Body of pancreas (tissue), 4 donors: ENCODE data around the gene FAM3D. TPM values are rescaled to one million over a fixed set of nuclear protein-coding genes. Genes with fewer than 3 reads are reported as not detected.

Experiments used
- ATAC-seq: fragments of 150-250 bp; one replicate; pipeline ENCODE4 v1.9.1; 2016
- DNase-seq, 4 donors: peaks; one replicate each; pipeline ENCODE4 v3.0.0-alpha.2; 2019
- H3K27ac ChIP-seq, 4 donors: fragments of 200-600 bp; sonication (generic); 1 replicate in 3 of 4; 2 replicates in 1 of 4; pipeline versions ENCODE4 v1.5.1 to v1.6.1; 2016 to 2019; ENCODE audit warnings: mild to moderate bottlenecking in 1 of 4, mixed read lengths in 1 of 4, moderate library complexity in 1 of 4
- H3K27me3 ChIP-seq, 2 donors: fragments of 200-600 bp; sonication (generic); one replicate each; pipeline ENCODE4 v1.6.0; 2016; ENCODE audit warnings: mild to moderate bottlenecking in 1 of 2
- H3K36me3 ChIP-seq, 2 donors: fragments of 200-600 bp; sonication (generic); replicated peaks in 1 of 2; 2 replicates each; pipeline ENCODE4 v1.5.1; 2016; ENCODE audit warnings: low read depth in 2 of 2; ENCODE audit not compliant: insufficient read depth in 1 of 2
- H3K4me1 ChIP-seq: fragments of 200-600 bp; sonication (generic); one replicate; pipeline ENCODE4 v1.6.0; 2016
- H3K4me3 ChIP-seq, 2 donors: fragments of 200-600 bp; sonication (generic); 1 replicate in 1 of 2; 2 replicates in 1 of 2; pipeline ENCODE4 v1.5.1; 2016 to 2019
- H3K9me3 ChIP-seq, 3 donors: fragments of 200-600 bp; sonication (generic); 1 replicate in 2 of 3; 2 replicates in 1 of 3; pipeline ENCODE4 v1.5.1; 2016
- POLR2A ChIP-seq, 3 donors: fragments of 450-650 bp; IDR thresholded peaks; one replicate each; pipeline ENCODE4 v1.6.1; 2016; ENCODE audit warnings: antibody characterized with exemption in 3 of 3, mild to moderate bottlenecking in 2 of 3
- WGBS, 2 donors: methylation state at CpG; one replicate each; pipeline ENCODE4 v1.1.5; 2017; 5-methylcytosine and 5-hydroxymethylcytosine counted together
- intact Hi-C: fragments of 100-400 bp; cut with DNase I; formaldehyde crosslinking; loops from one replicate; pipeline ENCODE4 v1.15.1; 2023
- total RNA-seq, 2 donors: library from RNA; depleted of rRNA; stranded (reverse); fragments of >200 nt; gene quantifications; one replicate each; pipeline ENCODE4 v1.1.0, GENCODE V29; 2016
- TF ChIP-seq, protein P1 (sequence below), 7 experiments: fragments of 450-650 bp in 4 of 7; fragments of 200-600 bp in 3 of 7; sonication (generic) in 3 of 7; IDR thresholded peaks; one replicate each; pipeline ENCODE4 v1.5.1; 2016 to 2019; ENCODE audit warnings: antibody characterized with exemption in 7 of 7

FAM3D gene
- total RNA-seq, 2 donors from 2014 or later: 1.8 TPM; not detected in 1

DNA sequence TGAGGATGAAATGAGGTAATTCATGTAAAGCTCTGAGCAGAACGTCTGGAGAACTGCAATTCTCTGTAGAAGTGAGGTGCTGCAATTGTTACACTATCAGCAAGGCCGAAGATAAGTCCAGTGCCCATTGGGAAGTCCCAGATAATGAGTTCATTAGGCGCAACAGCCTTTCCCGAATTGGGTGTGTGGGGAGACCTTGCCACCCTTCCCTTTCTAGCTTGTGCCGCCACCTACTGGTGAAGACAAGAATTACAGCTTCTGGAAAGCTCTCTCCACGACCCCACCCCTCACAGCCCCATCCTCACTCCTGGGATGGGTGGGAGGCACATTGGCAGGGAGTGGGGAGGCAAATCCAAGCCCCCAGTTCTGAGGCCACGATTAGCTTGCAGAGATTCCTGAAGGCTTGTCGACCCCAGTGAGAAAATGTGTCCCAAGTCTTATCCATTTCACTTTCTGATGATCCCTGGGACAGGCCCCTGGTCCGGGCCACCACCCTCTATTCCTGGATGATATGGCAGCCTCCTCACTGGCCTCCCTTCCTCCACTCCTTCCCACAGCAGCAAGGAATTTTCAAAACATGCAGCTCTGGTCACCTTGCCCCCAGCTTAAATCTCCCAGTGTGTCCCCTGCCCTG, 36.4 kb downstream of the FAM3D start:
- Histone ChIP-seq H3K4me1 (peaks cover 42% of the 10 kb centered on the region), H3K36me3 (no peaks in the 10 kb centered on the region), H3K9me3 (no peaks in the 10 kb centered on the region), H3K27ac (peak overlapping the region in 3 of 4 donors; percentile 59 to 73 (median 62)), H3K27me3 (no peaks in the 10 kb centered on the region), H3K4me3 (no peak overlapping the region)
- WGBS, 2 donors: 5 to 7% methylated on average over 7 to 9 of the region's 9 CpGs
- no peak for TF ChIP-seq POLR2A (IDR thresholded peaks at IDR 0.05)
- TF ChIP-seq, protein P1, sequence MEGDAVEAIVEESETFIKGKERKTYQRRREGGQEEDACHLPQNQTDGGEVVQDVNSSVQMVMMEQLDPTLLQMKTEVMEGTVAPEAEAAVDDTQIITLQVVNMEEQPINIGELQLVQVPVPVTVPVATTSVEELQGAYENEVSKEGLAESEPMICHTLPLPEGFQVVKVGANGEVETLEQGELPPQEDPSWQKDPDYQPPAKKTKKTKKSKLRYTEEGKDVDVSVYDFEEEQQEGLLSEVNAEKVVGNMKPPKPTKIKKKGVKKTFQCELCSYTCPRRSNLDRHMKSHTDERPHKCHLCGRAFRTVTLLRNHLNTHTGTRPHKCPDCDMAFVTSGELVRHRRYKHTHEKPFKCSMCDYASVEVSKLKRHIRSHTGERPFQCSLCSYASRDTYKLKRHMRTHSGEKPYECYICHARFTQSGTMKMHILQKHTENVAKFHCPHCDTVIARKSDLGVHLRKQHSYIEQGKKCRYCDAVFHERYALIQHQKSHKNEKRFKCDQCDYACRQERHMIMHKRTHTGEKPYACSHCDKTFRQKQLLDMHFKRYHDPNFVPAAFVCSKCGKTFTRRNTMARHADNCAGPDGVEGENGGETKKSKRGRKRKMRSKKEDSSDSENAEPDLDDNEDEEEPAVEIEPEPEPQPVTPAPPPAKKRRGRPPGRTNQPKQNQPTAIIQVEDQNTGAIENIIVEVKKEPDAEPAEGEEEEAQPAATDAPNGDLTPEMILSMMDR (IDR thresholded peaks at IDR 0.05): peak; percentile 79 to 94 (median 90)
- DNase-seq (peak; percentile 68 to 75 (median 71)), ATAC-seq (peak; percentile 49)
- intact Hi-C loops: loop anchor here (5.0 kb wide), 1 partner anchor 58 kb away; no protein-coding TSS in a partner anchor

DNA sequence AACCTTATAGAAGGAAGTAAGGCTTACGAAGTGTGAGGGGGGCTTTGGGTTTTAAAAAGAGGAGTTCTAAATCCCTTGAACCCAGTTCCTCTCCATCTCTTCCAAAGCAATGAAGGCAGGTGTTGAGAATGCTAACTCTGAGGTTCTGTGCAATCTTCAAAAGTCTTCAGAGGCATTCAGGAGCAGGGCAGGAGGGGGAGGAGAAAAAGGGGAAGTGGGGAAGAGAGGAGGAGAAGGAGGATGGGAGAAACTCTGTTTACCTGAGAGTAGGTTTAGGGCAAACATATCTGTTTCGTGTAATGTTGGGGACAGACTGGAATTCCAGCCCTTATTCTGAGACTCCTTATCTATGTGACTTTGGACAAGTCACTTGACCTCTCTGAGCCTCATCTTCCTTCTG, 36.9 kb downstream of the FAM3D start:
- Histone ChIP-seq H3K4me1 (peaks cover 42% of the 10 kb centered on the region), H3K4me3 (no peak overlapping the region), H3K36me3 (no peaks in the 10 kb centered on the region), H3K27ac (peak overlapping the region in 3 of 4 donors; percentile 59 to 73 (median 62)), H3K27me3 (no peaks in the 10 kb centered on the region), H3K9me3 (no peaks in the 10 kb centered on the region)
- no peak for DNase-seq
- intact Hi-C loops: loop anchor here (5.0 kb wide), 1 partner anchor 57 kb away; no protein-coding TSS in a partner anchor
- no peak for TF ChIP-seq POLR2A (IDR thresholded peaks at IDR 0.05)
- TF ChIP-seq, protein P1 (IDR thresholded peaks at IDR 0.05): no peak
- ATAC-seq: no peak
- 61 to 64% methylated on average over 2 of the region's 2 CpGs for WGBS, 2 donors

DNA sequence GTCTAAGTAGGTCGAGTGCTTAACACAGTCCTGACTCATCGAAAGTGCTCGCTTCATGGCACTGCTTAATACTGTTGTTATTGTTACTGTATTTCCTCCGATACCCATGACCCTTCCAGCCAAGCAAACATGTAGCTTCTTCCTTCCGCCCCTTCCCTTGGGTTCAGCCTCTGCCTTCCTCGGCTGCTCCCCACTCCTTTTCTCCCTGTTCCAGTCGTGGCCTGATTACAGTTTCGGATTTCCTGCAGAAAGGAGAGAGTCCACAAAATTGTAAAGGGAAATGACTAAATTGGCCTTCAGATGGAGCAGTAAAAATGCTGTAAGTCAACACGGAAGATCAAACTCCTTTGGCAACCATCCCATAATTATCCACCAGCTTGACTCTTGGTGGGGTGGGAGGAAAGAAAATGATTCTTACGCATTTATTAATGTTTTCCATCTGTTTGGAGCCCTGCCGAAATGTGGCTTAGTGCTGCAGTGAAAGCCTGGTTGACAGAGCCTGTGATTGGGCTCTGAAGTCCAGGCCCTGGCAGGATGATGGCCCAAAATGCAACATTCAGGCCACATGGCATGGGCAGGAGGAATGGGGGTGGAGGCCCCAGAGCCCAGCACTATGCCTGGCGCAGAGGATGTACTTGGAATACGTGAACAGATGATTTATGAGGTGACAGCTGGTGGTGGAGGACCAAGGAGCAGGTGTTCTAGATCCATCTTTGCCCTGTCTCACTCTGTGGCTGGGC, 37.6 kb downstream of the FAM3D start:
- 44 to 52% methylated on average over 13 of the region's 13 CpGs for WGBS, 2 donors
- DNase-seq (peak; percentile 28 to 73 (median 48)), ATAC-seq (peak; percentile 66)
- Histone ChIP-seq H3K4me1 (peaks cover 42% of the 10 kb centered on the region), H3K9me3 (no peaks in the 10 kb centered on the region), H3K4me3 (no peak overlapping the region), H3K36me3 (no peaks in the 10 kb centered on the region), H3K27me3 (no peaks in the 10 kb centered on the region), H3K27ac (peak overlapping the region; percentile 50 to 73 (median 60))
- intact Hi-C loops: no loop called here
- TF ChIP-seq POLR2A (IDR thresholded peaks at IDR 0.05): no peak
- TF ChIP-seq, protein P1 (IDR thresholded peaks at IDR 0.05): no peak

DNA sequence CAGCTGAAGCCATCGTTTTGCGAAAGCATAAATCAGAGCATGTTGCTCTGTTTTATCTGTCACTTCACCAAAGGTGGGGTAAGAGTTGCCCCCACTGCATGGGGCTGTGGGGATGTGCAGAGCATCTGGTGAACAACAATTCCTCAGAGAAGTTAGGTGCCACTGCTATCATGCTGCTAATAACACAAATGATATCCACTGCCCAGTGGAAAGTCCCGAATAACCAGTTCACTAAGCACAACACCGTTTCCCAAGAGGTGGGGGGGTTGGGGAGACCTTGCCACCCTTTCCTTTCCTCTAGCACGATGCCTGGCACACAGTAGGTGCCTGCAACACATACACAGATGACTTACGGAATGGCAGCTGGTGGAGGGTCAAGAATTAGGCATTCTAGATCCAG, 38.6 kb downstream of the FAM3D start:
- DNase-seq (peak in 2 of 4 donors; percentile 13 to 21), ATAC-seq (no peak)
- Histone ChIP-seq H3K4me1 (peaks cover 42% of the 10 kb centered on the region), H3K9me3 (no peaks in the 10 kb centered on the region), H3K4me3 (no peak overlapping the region), H3K27ac (peak overlapping the region in 3 of 4 donors; percentile 59 to 73 (median 62)), H3K36me3 (no peaks in the 10 kb centered on the region), H3K27me3 (no peaks in the 10 kb centered on the region)
- 27 to 50% methylated on average over 4 to 6 of the region's 6 CpGs for WGBS, 2 donors
- intact Hi-C loops: no loop called here
- TF ChIP-seq, protein P1 (IDR thresholded peaks at IDR 0.05): no peak
- no peak for TF ChIP-seq POLR2A (IDR thresholded peaks at IDR 0.05)
